Measurements from ENCODE around the gene S100A8.
A peak's percentile ranks its signal among the peaks of the same experiment; 100 is the strongest.
"Not testable (repeated sequence)": the region's sequence is repeated elsewhere in the genome, so short reads cannot be mapped to it uniquely, and the experiment has no call there.

S100A8 gene

DNA sequence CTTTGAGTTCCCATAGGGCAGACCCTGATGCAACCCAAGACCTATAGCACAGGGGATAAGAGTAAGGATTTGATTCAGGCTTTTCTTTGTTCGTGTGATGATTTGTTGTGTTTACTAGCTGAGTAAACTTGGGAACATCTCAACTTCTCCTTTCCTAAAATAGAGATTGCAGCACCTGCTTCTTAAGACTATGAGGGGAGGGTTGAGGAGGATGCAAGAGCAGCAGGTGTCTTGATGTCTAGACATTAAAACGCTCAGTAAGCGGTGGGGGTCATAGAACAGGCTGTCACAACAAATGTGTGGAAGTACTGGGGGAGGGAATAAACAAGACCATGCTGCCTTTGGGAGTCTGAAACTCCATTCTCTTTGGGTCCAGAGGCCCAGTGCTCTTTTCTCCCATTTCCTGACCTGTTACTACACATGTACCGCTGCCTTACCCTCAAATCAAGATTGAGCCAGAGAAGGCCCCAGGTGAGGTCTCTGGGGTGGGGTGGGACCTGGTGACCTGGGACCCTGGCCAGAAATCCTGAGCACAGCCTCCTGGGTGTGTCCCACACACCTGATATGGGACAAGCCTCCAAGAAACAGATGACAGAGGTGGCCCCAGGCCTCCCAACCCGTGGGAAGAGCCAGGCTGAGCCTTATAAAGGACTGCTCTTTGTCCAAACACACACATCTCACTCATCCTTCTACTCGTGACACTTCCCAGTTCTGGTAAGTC, 25.1 kb upstream of the S100A8 start, which contains the start of gene S100A7A:
Gene S100A7A, plus strand, starts transcription at position 671 of the 721 bp plus-strand sequence. CDS start 1,563 bp downstream, outside the sequence.
- no peak for DNase-seq

DNA sequence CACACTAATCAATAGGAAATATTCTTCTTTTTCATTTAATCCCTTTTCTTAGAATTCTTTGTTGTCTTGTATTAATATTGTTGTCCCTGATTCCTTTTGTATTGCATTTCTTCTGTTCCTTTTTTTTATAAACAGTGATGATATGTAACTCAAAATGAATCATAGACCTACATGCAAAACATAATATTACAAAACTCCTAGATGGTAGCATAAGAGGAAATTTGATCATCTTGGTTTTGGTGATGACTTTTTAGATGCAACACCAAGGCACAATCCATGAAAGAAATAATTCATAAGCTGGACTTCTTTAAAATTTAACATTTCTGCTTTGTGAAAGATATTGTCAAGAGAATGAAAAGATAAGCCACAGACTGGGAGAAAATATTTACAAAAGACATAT, 23.1 kb upstream of the S100A8 start:
- DNase-seq = not testable (repeated sequence)

GRCh38 chr1:153407274-153407673, 16.4 kb upstream of the S100A8 start:
- not testable (repeated sequence) for DNase-seq

DNA sequence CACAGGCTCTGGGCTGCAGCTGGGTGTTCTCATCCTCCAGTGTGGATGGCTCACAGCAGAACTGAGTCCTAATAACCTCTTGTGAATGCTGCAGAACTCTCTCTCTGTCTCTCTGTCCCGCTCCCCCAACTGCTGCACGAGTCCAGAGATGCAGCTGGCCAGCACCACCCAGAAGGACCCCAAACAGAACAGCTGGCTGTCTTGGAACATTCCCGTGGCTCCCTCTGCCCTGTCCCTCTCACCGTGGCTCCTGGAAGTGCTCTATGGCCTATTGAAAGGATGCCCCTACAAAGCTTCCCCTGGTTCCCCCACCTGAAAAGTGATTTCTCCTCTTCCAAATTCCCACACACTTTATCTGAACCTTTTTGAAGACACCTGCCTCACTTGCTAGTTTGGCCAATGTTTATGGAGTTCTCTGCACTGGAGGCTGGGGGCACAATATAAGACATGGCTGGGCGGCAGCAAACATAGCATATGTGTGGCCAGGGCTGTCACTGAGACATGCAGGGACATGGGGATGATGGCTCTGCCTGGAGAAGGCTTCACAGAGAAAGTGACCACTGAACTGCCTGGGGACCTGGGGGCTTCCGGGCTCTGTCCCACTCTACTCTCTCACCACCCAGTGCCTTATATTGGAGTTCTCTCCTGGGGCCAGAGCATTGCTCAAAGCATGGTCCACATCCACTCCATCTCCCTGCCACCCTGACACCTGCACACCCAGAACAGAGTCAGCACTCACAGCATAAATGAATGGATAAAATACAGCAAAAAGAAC, 15.1 kb upstream of the S100A8 start:
- not testable (repeated sequence) for DNase-seq

GRCh38 chr1:153404768-153405167, 13.9 kb upstream of the S100A8 start:
- no peak for DNase-seq

DNA sequence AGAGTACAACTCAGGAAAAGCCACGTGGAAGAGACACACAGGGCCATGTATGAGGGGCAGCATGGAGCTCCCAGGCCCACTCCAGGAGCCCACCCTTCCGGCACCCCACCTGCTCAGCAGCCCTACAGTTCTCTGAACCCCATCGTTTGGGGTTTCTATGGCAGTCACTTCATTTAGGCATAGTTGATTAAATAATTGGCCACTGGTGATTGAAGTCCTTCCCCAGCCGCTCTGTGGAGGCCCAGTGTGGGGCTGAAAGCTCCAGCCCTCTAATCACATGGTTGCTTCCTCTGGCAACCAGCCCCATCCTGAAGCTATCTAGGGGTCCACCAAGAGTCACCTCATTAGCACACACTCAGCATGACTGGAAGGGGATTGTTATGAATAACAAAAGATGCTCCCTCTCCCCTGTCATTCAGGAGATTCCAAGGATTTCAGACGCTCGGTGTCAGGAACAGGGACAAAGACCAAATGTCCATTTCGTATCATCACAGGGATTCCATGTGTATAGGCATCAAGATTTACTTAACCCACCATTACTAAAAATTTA, 13.3 kb upstream of the S100A8 start:
- no peak for DNase-seq

DNA sequence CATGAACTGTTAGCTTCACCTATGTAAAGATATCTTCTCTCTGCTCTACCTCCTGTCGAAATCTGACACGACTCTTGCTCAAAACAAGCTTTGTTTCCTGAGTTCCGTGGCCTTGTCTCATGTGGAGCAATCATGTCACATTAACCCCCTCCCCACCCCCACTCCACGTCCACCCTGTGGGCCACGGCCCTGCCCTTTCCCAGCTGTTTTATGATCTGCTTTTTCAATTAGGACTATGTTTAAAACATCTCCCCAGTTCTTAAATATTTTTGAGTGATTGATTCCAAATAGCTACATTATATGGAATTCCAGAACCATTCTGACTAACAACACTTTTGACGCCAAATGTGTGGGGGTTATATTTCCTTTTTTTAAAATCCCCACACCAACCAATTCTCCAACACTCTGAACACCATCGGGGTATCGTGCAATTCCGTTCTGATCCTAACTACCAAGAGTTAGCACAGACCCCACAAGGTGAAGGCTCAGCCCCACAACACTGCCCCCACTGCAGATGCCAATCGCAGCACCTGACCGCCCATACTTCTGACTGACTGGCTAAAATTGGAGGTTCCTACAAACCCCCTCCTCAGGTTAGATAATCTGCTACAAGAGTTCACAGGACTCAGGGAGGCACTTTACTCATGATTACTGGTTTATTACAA, 12.7 kb upstream of the S100A8 start:
- DNase-seq = no peak

- DNase-seq = no peak
Measured at GRCh38 chr1:153402226-153402625, 11.4 kb upstream of the S100A8 start.

GRCh38 chr1:153401461-153401860, 10.6 kb upstream of the S100A8 start:
- DNase-seq = no peak

DNA sequence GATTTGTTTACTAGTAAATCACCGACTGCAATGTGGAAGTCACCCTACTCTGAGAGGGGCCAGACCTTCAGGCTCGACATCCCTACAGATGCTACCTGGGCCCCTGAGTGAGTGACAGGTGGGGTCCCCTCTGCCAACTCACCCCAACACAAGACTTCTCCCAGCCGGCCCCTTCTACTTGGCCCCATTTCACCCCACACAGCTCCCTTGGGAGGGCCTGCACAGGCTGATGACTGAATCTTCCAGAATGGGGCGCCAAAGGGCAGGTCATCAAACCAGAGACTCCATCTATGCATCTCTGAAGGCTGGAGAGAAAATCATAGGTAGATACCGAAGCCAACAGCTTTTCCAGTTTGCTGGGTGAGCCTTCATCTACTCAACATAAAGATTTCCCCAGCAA, 9.4 kb upstream of the S100A8 start:
- peak; percentile 47 for DNase-seq

GRCh38 chr1:153399401-153400055, 8.7 kb upstream of the S100A8 start:
- no peak for DNase-seq

- DNase-seq = no peak
Measured at GRCh38 chr1:153397924-153398651, 7.2 kb upstream of the S100A8 start.

DNA sequence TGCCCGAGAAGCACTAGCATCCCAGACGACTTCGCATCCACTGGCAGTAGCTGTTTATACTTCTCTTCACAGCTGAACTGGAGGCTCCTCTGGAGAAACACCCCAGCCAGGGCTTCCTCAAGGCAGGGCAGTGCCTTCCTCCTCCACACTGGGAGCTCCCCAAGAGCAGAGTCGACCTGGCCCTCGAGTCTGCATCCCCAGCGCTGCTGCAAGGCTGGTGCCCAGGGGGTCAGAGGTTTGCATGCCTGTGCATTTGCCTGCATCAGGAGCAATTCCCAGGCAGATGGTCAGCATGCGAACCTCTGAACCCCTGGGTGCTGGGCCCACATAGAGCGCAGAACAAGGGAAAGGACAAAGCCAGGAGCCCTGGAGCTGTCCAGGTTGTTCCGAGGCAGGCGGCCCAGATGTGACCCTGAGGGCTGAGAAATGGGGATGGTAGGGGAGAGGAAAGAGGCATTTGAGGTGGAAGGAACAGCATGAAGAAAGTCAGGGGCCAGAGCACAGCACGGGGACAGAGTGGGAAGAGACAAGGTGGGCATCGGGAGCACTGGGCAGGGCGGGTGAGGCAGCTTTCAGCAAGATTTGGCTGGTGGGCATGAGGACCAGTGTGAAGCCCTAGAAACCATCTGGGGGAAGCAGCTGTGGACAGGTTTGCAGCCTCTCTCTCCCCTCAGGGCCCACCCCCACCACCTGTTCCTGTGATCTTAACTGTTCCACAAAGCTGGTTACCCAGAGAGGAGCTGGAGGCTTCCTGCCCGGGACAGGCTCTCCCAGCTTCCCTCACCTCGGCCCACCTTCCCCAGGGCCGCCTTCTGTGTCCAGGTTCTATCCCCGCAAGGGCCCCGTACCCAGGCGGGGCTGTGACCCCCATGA, 6.4 kb upstream of the S100A8 start:
- peak; percentile 95 for DNase-seq

DNA sequence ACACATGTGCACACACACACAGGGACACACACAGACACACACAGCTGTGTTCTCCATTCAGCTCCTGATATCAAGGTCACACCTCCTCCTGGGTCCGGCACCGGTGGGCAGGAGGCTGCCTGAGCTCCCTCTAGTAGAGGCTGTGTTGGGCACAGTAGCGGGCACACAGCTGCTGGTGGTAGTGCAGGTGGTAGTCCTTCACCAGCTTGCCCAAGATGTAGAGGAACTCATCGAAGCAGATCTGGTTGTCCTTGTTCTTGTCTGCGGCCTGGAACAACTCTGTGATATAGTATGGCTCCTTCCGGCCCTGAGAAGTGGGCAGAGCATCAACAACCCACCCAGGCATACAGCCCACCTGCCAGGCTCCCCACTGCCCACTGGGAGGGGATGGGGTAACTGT, 5.6 kb upstream of the S100A8 start:
- DNase-seq = no peak

GRCh38 chr1:153395776-153396175, 4.9 kb upstream of the S100A8 start:
- no peak for DNase-seq

DNA sequence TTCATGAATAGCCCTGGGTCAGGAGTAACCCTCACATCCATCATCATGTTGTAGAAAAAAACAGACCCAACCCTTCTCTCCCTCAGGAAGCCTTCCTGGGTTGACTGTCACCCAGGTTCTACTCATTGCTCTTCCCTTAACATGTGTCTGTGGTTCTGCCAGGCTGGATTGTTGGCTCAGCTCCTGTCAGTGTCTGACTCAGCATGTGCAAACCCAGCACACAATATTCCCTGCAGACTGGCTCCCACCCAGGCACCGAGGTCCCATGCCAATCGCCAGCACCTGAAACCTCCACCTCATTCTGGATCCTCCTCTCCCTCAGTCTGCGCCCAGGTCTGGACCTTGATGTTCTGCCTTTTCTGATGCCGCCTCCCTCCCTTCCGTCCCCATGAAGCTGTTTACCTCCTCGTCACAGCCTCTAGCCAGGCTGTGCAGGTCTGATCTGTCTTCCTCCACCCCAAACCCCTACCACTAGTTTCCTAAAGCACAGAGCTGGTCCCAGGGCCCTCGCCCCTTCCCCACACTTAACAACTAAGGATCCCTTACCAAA, 4.3 kb upstream of the S100A8 start:
- DNase-seq = peak; percentile 85

- no peak for DNase-seq
Measured at GRCh38 chr1:153394391-153394790, 3.5 kb upstream of the S100A8 start.

- DNase-seq = no peak
Measured at GRCh38 chr1:153393926-153394325, 3.1 kb upstream of the S100A8 start.

DNA sequence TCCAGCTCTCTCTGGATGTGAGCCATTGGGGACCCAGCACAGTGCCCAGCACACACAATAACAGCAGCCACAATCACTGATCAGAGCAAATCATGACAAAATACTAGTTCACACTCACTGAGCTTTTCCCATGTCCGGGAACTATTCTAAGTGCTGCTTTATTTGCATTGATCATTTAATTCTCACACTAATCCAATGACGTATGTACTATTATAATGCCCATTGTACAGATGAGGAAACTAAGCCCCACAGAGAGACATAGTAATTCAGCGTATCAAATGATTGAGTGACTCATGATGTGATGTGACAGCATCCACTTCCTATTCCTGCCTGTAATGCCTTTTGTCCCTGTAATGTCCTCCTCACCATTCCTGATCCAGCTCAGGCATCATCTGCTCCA, 1.9 kb upstream of the S100A8 start:
- DNase-seq = no peak

DNA sequence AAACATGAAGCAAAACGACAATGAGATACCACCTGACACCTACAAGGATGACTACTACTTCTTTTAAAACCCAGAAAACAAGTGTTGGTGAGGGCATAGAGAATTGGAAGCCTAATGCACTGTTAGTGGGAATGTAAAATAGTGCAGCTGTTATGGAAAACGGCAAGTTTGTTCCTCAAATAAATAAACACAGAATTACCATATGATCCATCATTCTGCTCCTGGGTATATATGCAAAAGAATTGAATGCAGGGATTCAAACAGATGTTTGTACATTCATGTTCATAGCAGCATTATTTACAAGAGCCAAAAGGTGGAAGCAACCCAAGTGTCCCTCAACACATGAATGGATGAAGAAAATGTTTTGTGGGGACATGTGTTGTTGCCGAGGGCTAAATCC, 1.4 kb upstream of the S100A8 start:
- peak; percentile 42 for DNase-seq

All from NCI-H1694 treated with DMSO at 0.1 percent for 48 hours (cell line).